ENCODE measurements around the gene CDK17.
"Not testable (repeated sequence)": the region's sequence is repeated elsewhere in the genome, so short reads cannot be mapped to it uniquely, and the experiment has no call there.

The CDK17 gene

DNA sequence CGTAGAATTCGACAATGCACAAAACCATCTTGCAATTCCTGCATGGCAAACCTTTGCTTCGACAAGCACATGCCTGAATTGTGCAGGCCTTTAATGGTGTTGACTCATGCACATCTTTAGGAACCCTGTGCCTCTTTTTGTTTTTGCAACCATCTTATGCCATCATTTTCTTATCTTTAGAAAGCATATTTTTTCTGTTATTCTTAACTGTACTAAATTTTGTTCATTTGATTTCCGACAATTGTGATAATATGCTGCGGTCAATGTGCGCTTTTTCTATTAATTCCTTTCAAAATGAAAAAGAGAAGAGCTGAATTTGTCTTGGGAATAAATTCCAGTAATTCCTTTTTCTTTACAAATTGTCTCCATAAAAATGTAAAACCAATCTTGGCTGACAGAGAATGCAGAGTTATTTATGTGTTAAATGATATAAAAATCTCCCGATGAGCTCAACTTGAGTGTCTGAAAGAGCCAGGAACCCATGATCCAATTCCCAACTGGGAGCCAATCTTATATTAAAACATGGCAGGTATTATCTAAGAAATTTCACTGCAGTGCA, 20.1 kb upstream of the CDK17 start:
- no peaks in the 10 kb centered on the region for H4K20me1 ChIP-seq (ENCODE audit: low read depth, low read length)
- no peaks in the 10 kb centered on the region for H3K9me2 ChIP-seq (replicated peaks; ENCODE audit: insufficient read depth, low read length)
- no peak overlapping the region for H2AFZ ChIP-seq (ENCODE audit: low read depth, low read length, severe bottlenecking)
- no peak overlapping the region for H3K9ac ChIP-seq (ENCODE audit: low read length)
- no peaks in the 10 kb centered on the region for H3F3A ChIP-seq (ENCODE audit: insufficient read depth)
- TF ChIP-seq, protein P1, sequence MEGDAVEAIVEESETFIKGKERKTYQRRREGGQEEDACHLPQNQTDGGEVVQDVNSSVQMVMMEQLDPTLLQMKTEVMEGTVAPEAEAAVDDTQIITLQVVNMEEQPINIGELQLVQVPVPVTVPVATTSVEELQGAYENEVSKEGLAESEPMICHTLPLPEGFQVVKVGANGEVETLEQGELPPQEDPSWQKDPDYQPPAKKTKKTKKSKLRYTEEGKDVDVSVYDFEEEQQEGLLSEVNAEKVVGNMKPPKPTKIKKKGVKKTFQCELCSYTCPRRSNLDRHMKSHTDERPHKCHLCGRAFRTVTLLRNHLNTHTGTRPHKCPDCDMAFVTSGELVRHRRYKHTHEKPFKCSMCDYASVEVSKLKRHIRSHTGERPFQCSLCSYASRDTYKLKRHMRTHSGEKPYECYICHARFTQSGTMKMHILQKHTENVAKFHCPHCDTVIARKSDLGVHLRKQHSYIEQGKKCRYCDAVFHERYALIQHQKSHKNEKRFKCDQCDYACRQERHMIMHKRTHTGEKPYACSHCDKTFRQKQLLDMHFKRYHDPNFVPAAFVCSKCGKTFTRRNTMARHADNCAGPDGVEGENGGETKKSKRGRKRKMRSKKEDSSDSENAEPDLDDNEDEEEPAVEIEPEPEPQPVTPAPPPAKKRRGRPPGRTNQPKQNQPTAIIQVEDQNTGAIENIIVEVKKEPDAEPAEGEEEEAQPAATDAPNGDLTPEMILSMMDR (IDR thresholded peaks at IDR 0.05; ENCODE audit: insufficient read depth, low read length, poor library complexity, severe bottlenecking), result no peak
- no peak for TF ChIP-seq EZH2phosphoT487 (conservative IDR thresholded peaks at IDR 0.05; ENCODE audit: low read length)
- no peak overlapping the region for H3K27ac ChIP-seq (ENCODE audit: low read depth, low read length)
- no peaks in the 10 kb centered on the region for H3K36me3 ChIP-seq (ENCODE audit: low read length)
- no peak overlapping the region for H3K4me2 ChIP-seq (ENCODE audit: low read depth, low read length, poor library complexity, severe bottlenecking)
- H3K9me3 ChIP-seq (ENCODE audit: insufficient read depth, low read length), result no peaks in the 10 kb centered on the region
- H3K4me3 ChIP-seq (ENCODE audit: insufficient read depth, low read length, poor library complexity, severe bottlenecking), result no peak overlapping the region
- no peaks in the 10 kb centered on the region for H3K27me3 ChIP-seq (ENCODE audit: low read length)
- H3K79me2 ChIP-seq (ENCODE audit: insufficient read depth, low read length), result no peaks in the 10 kb centered on the region

DNA sequence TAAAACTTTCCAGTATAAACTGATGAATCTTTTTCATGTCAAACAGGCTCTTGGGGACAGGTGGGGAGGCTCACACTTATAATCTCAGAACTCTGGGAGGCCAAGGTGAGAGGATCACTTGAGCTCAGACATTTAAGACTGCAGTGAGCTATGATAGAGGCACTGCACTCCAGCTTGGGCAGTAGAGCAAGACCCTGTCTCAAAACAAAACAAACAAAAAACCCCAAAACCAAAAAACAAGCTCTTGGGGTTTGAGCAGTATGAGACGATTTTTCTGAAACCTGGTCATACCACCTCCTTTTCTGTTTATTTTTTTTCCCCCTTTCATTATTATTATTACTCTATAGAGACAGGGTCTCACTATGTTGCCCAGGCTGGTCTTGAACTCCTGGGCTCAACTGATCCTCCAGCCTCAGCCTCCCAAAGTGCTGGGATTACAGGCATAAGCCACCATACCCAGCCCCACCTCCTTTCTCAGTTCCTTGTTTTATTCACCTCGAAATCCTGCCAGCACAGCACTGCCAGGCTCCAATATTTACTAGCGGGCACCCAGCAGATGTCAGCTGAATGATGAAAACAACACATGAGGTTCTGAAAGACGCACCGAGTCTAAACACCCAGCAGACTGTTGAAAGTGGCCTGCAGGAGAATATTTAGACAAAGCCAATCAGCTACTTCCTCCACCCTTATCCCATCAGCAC, 19.5 kb upstream of the CDK17 start:
- Histone ChIP-seq H3K79me2 (ENCODE audit: insufficient read depth, low read length) (no peaks in the 10 kb centered on the region), H3K4me3 (ENCODE audit: insufficient read depth, low read length, poor library complexity, severe bottlenecking) (no peak overlapping the region), H3K9me2 (replicated peaks; ENCODE audit: insufficient read depth, low read length) (no peaks in the 10 kb centered on the region), H3K9ac (ENCODE audit: low read length) (no peak overlapping the region), H4K20me1 (ENCODE audit: low read depth, low read length) (no peaks in the 10 kb centered on the region), H3K4me2 (ENCODE audit: low read depth, low read length, poor library complexity, severe bottlenecking) (no peak overlapping the region), H3F3A (ENCODE audit: insufficient read depth) (no peaks in the 10 kb centered on the region), H2AFZ (ENCODE audit: low read depth, low read length, severe bottlenecking) (no peak overlapping the region), H3K27ac (ENCODE audit: low read depth, low read length) (no peak overlapping the region), H3K9me3 (ENCODE audit: insufficient read depth, low read length) (no peaks in the 10 kb centered on the region), H3K36me3 (ENCODE audit: low read length) (no peaks in the 10 kb centered on the region), H3K27me3 (ENCODE audit: low read length) (no peaks in the 10 kb centered on the region)
- TF ChIP-seq, protein P1 (IDR thresholded peaks at IDR 0.05; ENCODE audit: insufficient read depth, low read length, poor library complexity, severe bottlenecking), result no peak

DNA sequence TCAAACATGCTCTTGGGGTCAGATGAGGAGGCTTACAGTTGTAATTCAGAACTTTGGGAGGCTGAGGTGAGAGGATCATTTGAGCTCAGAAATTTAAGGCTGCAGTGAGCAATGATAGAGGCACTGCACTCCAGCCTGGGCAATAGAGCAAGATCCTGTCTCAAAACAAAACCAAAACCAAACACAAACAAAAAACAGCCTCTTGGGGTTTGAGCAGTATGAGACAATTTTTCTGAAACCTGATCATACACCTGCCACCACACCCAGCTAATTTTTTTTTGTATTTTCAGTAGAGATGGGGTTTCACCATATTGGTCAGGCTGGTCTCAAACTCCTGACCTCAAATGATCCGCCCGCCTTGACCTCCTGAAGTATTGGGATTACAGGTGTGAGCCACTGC, 17.4 kb upstream of the CDK17 start:
- not testable (repeated sequence) for H2AFZ ChIP-seq (ENCODE audit: low read depth, low read length, severe bottlenecking); H3K27ac ChIP-seq (ENCODE audit: low read depth, low read length); H3K9me3 ChIP-seq (ENCODE audit: insufficient read depth, low read length); H3K27me3 ChIP-seq (ENCODE audit: low read length); H3K4me3 ChIP-seq (ENCODE audit: insufficient read depth, low read length, poor library complexity, severe bottlenecking); H3K79me2 ChIP-seq (ENCODE audit: insufficient read depth, low read length); H3K9me2 ChIP-seq (replicated peaks; ENCODE audit: insufficient read depth, low read length); H3F3A ChIP-seq (ENCODE audit: insufficient read depth); H4K20me1 ChIP-seq (ENCODE audit: low read depth, low read length); H3K36me3 ChIP-seq (ENCODE audit: low read length); H3K9ac ChIP-seq (ENCODE audit: low read length); H3K4me2 ChIP-seq (ENCODE audit: low read depth, low read length, poor library complexity, severe bottlenecking)

DNA sequence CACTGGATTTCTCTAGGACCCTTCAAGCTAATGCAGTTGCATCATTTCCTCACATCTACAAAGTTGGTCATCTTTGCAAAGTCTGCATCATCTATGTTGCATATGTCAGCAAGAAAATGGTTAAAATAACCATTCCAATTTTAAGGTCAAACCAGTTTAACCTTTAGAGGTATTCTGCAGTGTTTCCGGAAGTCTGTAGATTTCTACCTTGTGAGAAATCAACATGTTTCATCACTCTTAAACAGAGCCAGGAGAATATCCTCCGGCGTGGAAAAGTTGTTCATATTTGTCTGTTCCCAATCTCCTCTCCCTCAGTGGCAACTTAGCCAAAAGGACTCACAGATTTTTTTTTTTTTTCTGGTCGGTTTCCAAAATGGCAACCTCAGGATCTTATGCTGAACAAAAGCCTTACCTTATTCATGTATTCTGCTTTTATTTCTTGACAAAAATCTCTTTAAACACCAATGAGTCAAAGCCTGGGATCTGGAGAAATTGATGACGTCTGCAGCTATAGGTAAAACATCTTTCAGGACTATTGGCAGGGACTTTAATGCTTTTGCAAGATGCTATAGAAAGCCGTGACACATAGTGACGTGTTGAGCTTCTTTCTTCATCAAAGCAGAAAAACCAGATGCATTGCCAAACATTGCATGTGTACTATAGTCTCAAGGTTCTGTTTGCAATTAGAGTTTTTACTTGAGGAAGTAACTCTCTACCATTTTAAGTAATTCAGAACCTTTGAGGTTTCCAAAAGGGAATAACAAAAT, 16.0 kb upstream of the CDK17 start:
- Histone ChIP-seq H3F3A (ENCODE audit: insufficient read depth) (no peaks in the 10 kb centered on the region), H3K27ac (ENCODE audit: low read depth, low read length) (no peak overlapping the region), H3K27me3 (ENCODE audit: low read length) (no peaks in the 10 kb centered on the region), H3K9ac (ENCODE audit: low read length) (no peak overlapping the region), H3K79me2 (ENCODE audit: insufficient read depth, low read length) (no peaks in the 10 kb centered on the region), H3K36me3 (ENCODE audit: low read length) (no peaks in the 10 kb centered on the region), H3K9me3 (ENCODE audit: insufficient read depth, low read length) (no peaks in the 10 kb centered on the region), H2AFZ (ENCODE audit: low read depth, low read length, severe bottlenecking) (no peak overlapping the region), H3K4me3 (ENCODE audit: insufficient read depth, low read length, poor library complexity, severe bottlenecking) (no peak overlapping the region), H3K4me2 (ENCODE audit: low read depth, low read length, poor library complexity, severe bottlenecking) (no peak overlapping the region), H4K20me1 (ENCODE audit: low read depth, low read length) (no peaks in the 10 kb centered on the region), H3K9me2 (replicated peaks; ENCODE audit: insufficient read depth, low read length) (no peaks in the 10 kb centered on the region)
- TF ChIP-seq, protein P1 (IDR thresholded peaks at IDR 0.05; ENCODE audit: insufficient read depth, low read length, poor library complexity, severe bottlenecking), result no peak
- no peak for TF ChIP-seq EZH2phosphoT487 (conservative IDR thresholded peaks at IDR 0.05; ENCODE audit: low read length)
